H9 (cell line): ENCODE data around the gene SPATA17. TPM values are rescaled to one million over a fixed set of nuclear protein-coding genes. Genes with fewer than 3 reads are reported as not detected.

Source experiments
- DNase-seq: peaks from one replicate; pipeline ENCODE4 v3.0.0-alpha.2; 2017
- H2AFZ ChIP-seq: one replicate; pipeline ENCODE4 v1.6.1; 2013; ENCODE audit warnings: mild to moderate bottlenecking, low read length, control low read depth, moderate library complexity
- H2AK5ac ChIP-seq: 2 replicates; pipeline ENCODE4 v1.6.1; 2013; ENCODE audit warnings: low read length, control low read depth, mixed read lengths; ENCODE audit not compliant: insufficient read length
- H2BK120ac ChIP-seq: one replicate; pipeline ENCODE4 v1.6.1; 2013; ENCODE audit warnings: low read depth, mild to moderate bottlenecking, low read length, control low read depth, inconsistent platforms; ENCODE audit not compliant: poor library complexity, severe bottlenecking
- H2BK12ac ChIP-seq: 2 replicates; pipeline ENCODE4 v1.6.1; 2013; ENCODE audit warnings: low read length, control low read depth, mixed read lengths, low read depth; ENCODE audit not compliant: insufficient read length
- H2BK15ac ChIP-seq: 2 replicates; pipeline ENCODE4 v1.6.1; 2013; ENCODE audit warnings: low read depth, low read length, control low read depth
- H2BK20ac ChIP-seq: one replicate; pipeline ENCODE4 v1.6.1; 2013; ENCODE audit warnings: low read depth, mild to moderate bottlenecking, low read length, control low read depth, inconsistent platforms; ENCODE audit not compliant: poor library complexity, severe bottlenecking
- H2BK5ac ChIP-seq: 2 replicates; pipeline ENCODE4 v1.6.1; 2013; ENCODE audit warnings: low read length, control low read depth, mixed read lengths; ENCODE audit not compliant: insufficient read length
- H3K14ac ChIP-seq: 2 replicates; pipeline ENCODE4 v1.6.1; 2013; ENCODE audit warnings: low read length, control low read depth; ENCODE audit not compliant: insufficient read depth
- H3K18ac ChIP-seq: 2 replicates; pipeline ENCODE4 v1.6.1; 2013; ENCODE audit warnings: low read depth, mild to moderate bottlenecking, mixed read lengths, low read length, control low read depth; ENCODE audit not compliant: insufficient read length
- H3K23ac ChIP-seq: 2 replicates; pipeline ENCODE4 v1.6.1; 2013; ENCODE audit warnings: low read length, control low read depth, mixed read lengths, low read depth; ENCODE audit not compliant: insufficient read length
- H3K23me2 ChIP-seq: 2 replicates; pipeline ENCODE4 v1.6.1; 2013; ENCODE audit warnings: low read depth, mild to moderate bottlenecking, mixed read lengths, low read length, control low read depth; ENCODE audit not compliant: insufficient read length, poor library complexity, severe bottlenecking
- H3K27ac ChIP-seq: 2 replicates; pipeline ENCODE4 v1.5.1; 2013; ENCODE audit warnings: low read length, control low read depth, mixed read lengths, low read depth; ENCODE audit not compliant: insufficient read length
- H3K27me3 ChIP-seq: 2 replicates; pipeline ENCODE4 v1.6.1; 2013; ENCODE audit warnings: low read length, control low read depth, inconsistent platforms; ENCODE audit not compliant: insufficient read depth
- H3K4ac ChIP-seq: 2 replicates; pipeline ENCODE4 v1.6.1; 2013; ENCODE audit warnings: low read depth, mild to moderate bottlenecking, control low read depth, inconsistent platforms, low read length, moderate library complexity
- H3K4me1 ChIP-seq: 2 replicates; pipeline ENCODE4 v1.6.1; 2013; ENCODE audit warnings: low read length, control low read depth, inconsistent platforms; ENCODE audit not compliant: insufficient read depth
- H3K4me2 ChIP-seq: 2 replicates; pipeline ENCODE4 v1.6.1; 2013; ENCODE audit warnings: low read length, control low read depth, mixed read lengths; ENCODE audit not compliant: insufficient read length, insufficient read depth
- H3K56ac ChIP-seq: 2 replicates; pipeline ENCODE4 v1.6.1; 2013; ENCODE audit warnings: low read depth, mild to moderate bottlenecking, mixed read lengths, low read length, control low read depth; ENCODE audit not compliant: insufficient read length
- H3K79me1 ChIP-seq: 2 replicates; pipeline ENCODE4 v1.6.1; 2013; ENCODE audit warnings: low read depth, mild to moderate bottlenecking, moderate library complexity, low read length, control low read depth, inconsistent platforms; ENCODE audit not compliant: insufficient read depth, poor library complexity, severe bottlenecking
- H3K79me2 ChIP-seq: 2 replicates; pipeline ENCODE4 v1.6.1; 2013; ENCODE audit warnings: low read length, control low read depth, inconsistent platforms; ENCODE audit not compliant: insufficient read depth
- H3K9ac ChIP-seq: 2 replicates; pipeline ENCODE4 v1.6.1; 2013; ENCODE audit warnings: low read length, control low read depth, mixed read lengths; ENCODE audit not compliant: insufficient read length; ENCODE audit errors: extremely low read depth
- H3K9me3 ChIP-seq: one replicate; pipeline ENCODE4 v1.6.1; 2013; ENCODE audit warnings: low read depth, low read length, inconsistent platforms; ENCODE audit not compliant: control insufficient read depth
- H3T11ph ChIP-seq: one replicate; pipeline ENCODE4 v1.6.1; 2013; ENCODE audit warnings: mild to moderate bottlenecking, low read length, control low read depth, inconsistent platforms
- H4K20me1 ChIP-seq: one replicate; pipeline ENCODE4 v1.6.1; 2013; ENCODE audit not compliant: control insufficient read depth, insufficient read length, insufficient read depth
- H4K5ac ChIP-seq: 2 replicates; pipeline ENCODE4 v1.6.1; 2013; ENCODE audit warnings: low read depth, mild to moderate bottlenecking, mixed read lengths, low read length, control low read depth; ENCODE audit not compliant: insufficient read length
- H4K8ac ChIP-seq: replicated peaks from 2 replicates; pipeline ENCODE4 v1.6.1; 2013; ENCODE audit warnings: low read length, control low read depth, mixed read lengths, low read depth; ENCODE audit not compliant: insufficient read length
- H4K91ac ChIP-seq: 2 replicates; pipeline ENCODE4 v1.6.1; 2013; ENCODE audit warnings: low read depth, mild to moderate bottlenecking, moderate library complexity, mixed read lengths, low read length, control low read depth; ENCODE audit not compliant: insufficient read length
- H3K27ac Mint-ChIP-seq, 3 experiments: 2 replicates in 2 of 3; 3 replicates in 1 of 3; pipeline ENCODE4 v1.8.0; 2020 to 2021; ENCODE audit warnings: mixed read lengths in 3 of 3, mild to moderate bottlenecking in 1 of 3, moderate library complexity in 1 of 3
- H3K27me3 Mint-ChIP-seq: 2 replicates; pipeline ENCODE4 v1.8.0; 2021; ENCODE audit warnings: low read depth, mild to moderate bottlenecking, moderate library complexity, mixed read lengths
- H3K36me3 Mint-ChIP-seq, 3 experiments: 2 replicates in 2 of 3; 3 replicates in 1 of 3; pipeline ENCODE4 v1.8.0; 2020 to 2021; ENCODE audit warnings: low read depth in 3 of 3, mixed read lengths in 3 of 3; ENCODE audit not compliant: insufficient read depth in 1 of 3
- H3K4me1 Mint-ChIP-seq, 2 experiments: 2 replicates each; pipeline ENCODE4 v1.8.0; 2020; ENCODE audit warnings: mixed read lengths in 2 of 2
- H3K4me3 Mint-ChIP-seq, 2 experiments: 2 replicates in 1 of 2; 3 replicates in 1 of 2; pipeline ENCODE4 v1.8.0; 2020 to 2021; ENCODE audit warnings: mild to moderate bottlenecking in 2 of 2, mixed read lengths in 2 of 2, moderate library complexity in 1 of 2
- H3K9me3 Mint-ChIP-seq, 2 experiments: 2 replicates in 1 of 2; 3 replicates in 1 of 2; pipeline ENCODE4 v1.8.0; 2020; ENCODE audit warnings: mild to moderate bottlenecking in 2 of 2, mixed read lengths in 2 of 2, moderate library complexity in 1 of 2
- WGBS: extraction: QIAGEN DNeasy Blood & Tissue Kit; methylation state at CpG from one replicate; pipeline ENCODE4 v1.1.7; 2013; ENCODE audit warnings: missing lambda C conversion rate, low lambda C conversion rate, mixed read lengths; ENCODE audit not compliant: insufficient read length; ENCODE audit errors: extremely low coverage; 5-methylcytosine and 5-hydroxymethylcytosine counted together
- total RNA-seq: library from RNA; stranded (reverse); gene quantifications from 2 replicates; pipeline ENCODE4 v1.2.1, GENCODE V29; 2021
- TF ChIP-seq, protein P1 (sequence below): fragments of 200-600 bp; sonication (generic); conservative IDR thresholded peaks from 3 replicates; pipeline ENCODE4 v1.8.0; 2021; ENCODE audit warnings: antibody characterized with exemption, mild to moderate bottlenecking

The SPATA17 gene
- total RNA-seq, 1 experiment from 2014 or later = 0.44 TPM

DNA sequence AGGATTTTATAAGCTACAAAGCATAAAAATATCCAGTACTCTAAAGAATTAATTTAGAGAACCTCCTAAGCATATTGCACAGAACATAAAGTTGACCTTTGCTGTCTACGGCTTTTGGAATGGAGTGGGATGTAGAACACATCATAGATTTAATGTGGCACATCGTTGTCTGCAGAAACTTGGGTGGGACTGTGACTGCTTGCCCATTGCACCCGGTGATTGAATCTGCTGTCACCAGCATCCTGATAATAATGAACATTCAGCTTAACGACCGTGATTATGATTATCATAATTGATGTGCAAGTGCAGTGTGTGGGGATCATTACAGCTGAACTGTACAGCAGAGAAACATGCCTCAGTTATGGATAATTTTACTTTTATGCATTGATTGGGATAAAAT is 181.9 kb downstream of the SPATA17 start:
- no peak overlapping the region for H3K56ac ChIP-seq
- H2BK120ac ChIP-seq = no peak overlapping the region
- H3K27ac ChIP-seq = no peak overlapping the region
- no peak overlapping the region for H2BK15ac ChIP-seq
- H3K79me2 ChIP-seq = no peaks in the 10 kb centered on the region
- H2BK5ac ChIP-seq = no peak overlapping the region
- no peak overlapping the region for H3K23ac ChIP-seq
- peaks cover 0 to 2% of the 10 kb centered on the region in 2 experiments; a peak in 1 of 5 replicates for H3K9me3 Mint-ChIP-seq
- no peaks in the 10 kb centered on the region for H3K27me3 ChIP-seq
- H3K23me2 ChIP-seq = no peaks in the 10 kb centered on the region
- no peak overlapping the region for H2BK12ac ChIP-seq
- no peak overlapping the region for H3K4me2 ChIP-seq
- no peak overlapping the region for H3K9ac ChIP-seq
- no peak overlapping the region for H3K4ac ChIP-seq
- no peak overlapping the region for H4K8ac ChIP-seq
- DNase-seq = no peak
- H3K4me3 Mint-ChIP-seq = no peak overlapping the region
- no peak overlapping the region for H2AK5ac ChIP-seq
- H3K27me3 Mint-ChIP-seq = no peaks in the 10 kb centered on the region
- no peaks in the 10 kb centered on the region for H3K4me1 ChIP-seq
- no peaks in the 10 kb centered on the region for H4K20me1 ChIP-seq
- no peak overlapping the region for H4K91ac ChIP-seq
- no peaks in the 10 kb centered on the region for H3K79me1 ChIP-seq
- no peaks in the 10 kb centered on the region for H3K9me3 ChIP-seq
- peaks cover 0 to 4% (median 0%) of the 10 kb centered on the region in 3 experiments; a peak in 2 of 7 replicates for H3K36me3 Mint-ChIP-seq
- TF ChIP-seq, protein P1, sequence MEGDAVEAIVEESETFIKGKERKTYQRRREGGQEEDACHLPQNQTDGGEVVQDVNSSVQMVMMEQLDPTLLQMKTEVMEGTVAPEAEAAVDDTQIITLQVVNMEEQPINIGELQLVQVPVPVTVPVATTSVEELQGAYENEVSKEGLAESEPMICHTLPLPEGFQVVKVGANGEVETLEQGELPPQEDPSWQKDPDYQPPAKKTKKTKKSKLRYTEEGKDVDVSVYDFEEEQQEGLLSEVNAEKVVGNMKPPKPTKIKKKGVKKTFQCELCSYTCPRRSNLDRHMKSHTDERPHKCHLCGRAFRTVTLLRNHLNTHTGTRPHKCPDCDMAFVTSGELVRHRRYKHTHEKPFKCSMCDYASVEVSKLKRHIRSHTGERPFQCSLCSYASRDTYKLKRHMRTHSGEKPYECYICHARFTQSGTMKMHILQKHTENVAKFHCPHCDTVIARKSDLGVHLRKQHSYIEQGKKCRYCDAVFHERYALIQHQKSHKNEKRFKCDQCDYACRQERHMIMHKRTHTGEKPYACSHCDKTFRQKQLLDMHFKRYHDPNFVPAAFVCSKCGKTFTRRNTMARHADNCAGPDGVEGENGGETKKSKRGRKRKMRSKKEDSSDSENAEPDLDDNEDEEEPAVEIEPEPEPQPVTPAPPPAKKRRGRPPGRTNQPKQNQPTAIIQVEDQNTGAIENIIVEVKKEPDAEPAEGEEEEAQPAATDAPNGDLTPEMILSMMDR = no peak
- H3T11ph ChIP-seq = no peak overlapping the region
- H3K27ac Mint-ChIP-seq = no peak overlapping the region
- no peaks in the 10 kb centered on the region for H3K4me1 Mint-ChIP-seq
- no peak overlapping the region for H3K18ac ChIP-seq
- H2BK20ac ChIP-seq = no peak overlapping the region
- no peak overlapping the region for H2AFZ ChIP-seq
- no CpG with 5 or more reads among the region's 5 CpGs for WGBS
- no peak overlapping the region for H3K14ac ChIP-seq
- H4K5ac ChIP-seq = no peak overlapping the region
